Activated gamma-delta T cell treated with anti-CD3 and anti-CD28 coated beads, Interleukin-2, amount 50 U/mL, for 16 hours (primary cell): ENCODE results near the gene TMC2.
"Not testable (repeated sequence)": the region's sequence is repeated elsewhere in the genome, so short reads cannot be mapped to it uniquely, and the experiment has no call there.

Experiments
- DNase-seq: peaks from one replicate; pipeline ENCODE4 v3.0.0-alpha.2; 2020; ENCODE audit warnings: low read depth

Gene TMC2

DNA sequence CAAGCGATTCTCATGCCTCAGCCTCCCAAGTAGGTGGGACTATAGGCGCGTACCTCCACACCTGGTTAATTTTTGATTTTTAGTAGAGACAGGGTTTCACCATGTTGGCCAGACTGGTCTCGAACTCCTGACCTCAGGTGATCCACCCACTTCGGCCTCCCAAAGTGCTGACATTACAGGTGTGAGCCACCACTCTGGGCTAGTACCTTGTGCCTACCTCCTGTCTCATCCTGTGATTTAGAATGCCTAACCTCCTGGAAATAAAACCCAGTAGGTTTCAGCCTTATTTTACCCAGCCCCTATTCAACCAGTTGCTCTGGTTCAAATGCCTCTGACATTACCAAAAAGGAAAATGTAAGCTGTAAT lies 10.2 kb upstream of the TMC2 start:
- DNase-seq: not testable (repeated sequence)

GRCh38 chr20:2527762-2528161 lies 8.6 kb upstream of the TMC2 start:
- no peak for DNase-seq

DNA sequence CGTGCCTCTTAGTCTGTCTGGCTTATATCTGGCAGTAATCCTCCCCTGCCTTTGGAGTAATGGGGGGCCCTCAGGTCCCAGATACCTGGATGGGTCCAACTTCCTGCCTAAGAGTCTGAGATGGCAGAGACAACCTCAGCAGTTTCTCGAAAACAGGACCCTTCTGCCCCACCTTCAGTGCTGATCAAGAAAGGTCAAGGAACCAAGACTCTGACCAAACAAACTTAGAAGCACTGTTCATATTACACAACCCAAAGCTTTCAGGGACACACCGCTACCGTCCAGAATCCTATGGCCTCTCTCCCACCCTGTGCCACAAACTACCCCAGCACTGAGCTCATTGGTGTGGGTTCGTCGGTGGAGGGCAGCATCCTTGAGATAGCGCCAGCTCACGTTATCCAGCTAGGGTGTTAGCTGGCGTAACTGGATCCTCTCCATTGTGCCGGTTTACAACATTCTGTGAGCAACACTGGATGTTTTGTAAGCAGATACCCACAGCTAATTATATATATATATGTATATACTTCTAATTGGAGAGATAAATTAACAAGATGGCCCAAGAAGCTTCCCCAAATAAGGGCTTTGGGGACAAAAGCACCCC lies 7.6 kb upstream of the TMC2 start:
- no peak for DNase-seq

- no peak for DNase-seq
Measured at GRCh38 chr20:2533118-2533517, 3.3 kb upstream of the TMC2 start.

- DNase-seq: no peak
Measured at GRCh38 chr20:2535711-2536559, 438 bp upstream of the TMC2 start.

DNA sequence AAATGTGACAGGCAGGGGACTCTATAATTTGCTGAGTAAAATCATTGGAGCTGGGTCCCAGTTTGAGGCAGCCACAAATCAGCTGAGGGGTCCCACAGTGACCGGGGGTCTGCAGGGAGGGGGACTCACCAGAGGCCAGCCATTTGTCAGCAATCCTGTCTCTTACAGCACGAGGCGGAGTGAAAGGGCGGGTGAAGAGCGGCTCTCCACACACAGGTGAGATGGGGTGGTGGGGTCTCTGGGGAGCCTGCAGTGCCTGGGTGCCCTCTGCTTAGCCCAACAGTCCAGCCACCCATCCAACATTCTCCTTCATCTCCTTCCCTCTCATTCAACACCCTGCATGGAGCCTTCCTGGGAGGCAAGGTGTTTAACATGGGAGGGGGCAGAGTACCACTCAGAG lies 728 bp downstream of the TMC2 start:
- no peak for DNase-seq

DNA sequence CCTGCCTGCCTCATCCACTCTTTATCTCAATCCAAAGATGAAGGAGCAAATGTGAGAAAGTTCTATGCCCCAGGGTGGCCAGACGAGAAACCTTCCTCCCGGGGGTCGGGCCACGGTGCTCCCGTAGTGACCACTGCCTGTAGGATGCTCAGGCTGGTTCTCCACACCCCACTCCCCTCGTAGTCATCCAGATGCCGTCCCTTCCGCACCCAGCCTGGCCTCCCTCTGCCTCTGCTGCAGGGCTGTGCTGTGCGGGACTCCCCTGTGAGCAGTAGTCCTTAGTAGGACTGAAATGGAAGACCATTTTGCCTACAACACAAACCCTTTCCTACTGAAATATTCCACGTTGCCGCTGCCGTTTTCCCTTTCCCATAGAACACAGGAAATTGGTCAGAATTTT lies 2.0 kb downstream of the TMC2 start:
- no peak for DNase-seq

- DNase-seq: no peak
Measured at GRCh38 chr20:2538931-2539720, 2.8 kb downstream of the TMC2 start.

- DNase-seq: no peak
Measured at GRCh38 chr20:2541940-2542339, 5.6 kb downstream of the TMC2 start.

GRCh38 chr20:2542361-2542760 lies 6.0 kb downstream of the TMC2 start:
- DNase-seq: no peak

DNA sequence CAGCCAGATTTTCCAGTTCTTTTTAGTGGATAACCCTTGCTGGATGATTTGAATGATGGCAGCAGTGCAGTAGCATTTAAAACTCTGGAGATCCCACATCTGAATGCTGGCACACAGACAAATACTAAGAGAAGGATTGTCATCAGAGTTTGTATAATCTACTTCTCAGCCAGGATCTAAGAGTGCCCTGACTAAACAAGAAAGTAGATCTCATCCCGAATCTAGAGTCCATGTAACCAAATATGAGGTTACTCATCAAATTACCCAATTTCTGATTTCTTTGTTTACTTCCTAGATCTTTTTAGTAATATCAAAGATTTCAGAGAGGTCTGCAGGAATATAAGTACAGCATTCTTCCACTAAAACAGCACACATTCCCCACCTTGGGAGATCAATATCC lies 7.8 kb downstream of the TMC2 start:
- DNase-seq: no peak

- DNase-seq: no peak
Measured at GRCh38 chr20:2545594-2545993, 9.2 kb downstream of the TMC2 start.

GRCh38 chr20:2557873-2558580 lies 21.7 kb downstream of the TMC2 start:
- no peak for DNase-seq

GRCh38 chr20:2558581-2559278 lies 22.4 kb downstream of the TMC2 start:
- DNase-seq: no peak

DNA sequence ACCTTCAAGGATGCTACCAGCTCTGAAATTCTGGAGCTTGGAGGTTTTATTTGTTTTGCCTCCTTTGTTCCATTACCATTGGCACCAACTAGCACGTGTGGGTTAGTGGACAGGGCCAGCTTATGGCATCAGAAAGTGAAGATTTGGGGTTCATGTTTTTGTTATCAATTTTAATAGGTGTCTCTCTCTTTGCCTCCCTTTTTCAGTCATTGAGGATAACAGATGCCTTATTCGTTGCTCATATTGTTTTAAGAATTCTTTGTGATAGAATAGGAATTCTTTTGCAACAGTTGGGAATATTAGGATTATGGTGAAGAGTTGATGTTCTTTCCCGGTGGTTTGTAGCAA lies 22.9 kb downstream of the TMC2 start:
- no peak for DNase-seq

DNA sequence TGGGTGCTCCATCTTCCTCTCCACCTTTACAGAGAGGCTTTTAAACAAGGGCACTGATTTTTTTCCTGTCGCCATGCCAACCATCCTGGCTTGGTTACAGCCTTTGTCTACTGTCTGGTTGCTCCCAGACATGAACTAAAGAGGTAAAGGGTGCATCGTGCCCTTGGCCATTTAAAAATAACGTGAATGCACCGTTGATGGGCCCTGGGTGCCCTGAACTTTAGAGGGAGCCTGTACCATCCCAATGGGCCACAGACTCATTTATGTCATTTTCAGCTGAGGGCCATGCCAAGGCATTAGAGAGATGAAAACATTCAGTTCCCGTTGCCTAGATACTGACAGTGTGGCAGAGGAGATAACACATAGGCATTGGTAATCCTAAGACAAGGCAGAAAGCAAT lies 23.3 kb downstream of the TMC2 start:
- DNase-seq: no peak

DNA sequence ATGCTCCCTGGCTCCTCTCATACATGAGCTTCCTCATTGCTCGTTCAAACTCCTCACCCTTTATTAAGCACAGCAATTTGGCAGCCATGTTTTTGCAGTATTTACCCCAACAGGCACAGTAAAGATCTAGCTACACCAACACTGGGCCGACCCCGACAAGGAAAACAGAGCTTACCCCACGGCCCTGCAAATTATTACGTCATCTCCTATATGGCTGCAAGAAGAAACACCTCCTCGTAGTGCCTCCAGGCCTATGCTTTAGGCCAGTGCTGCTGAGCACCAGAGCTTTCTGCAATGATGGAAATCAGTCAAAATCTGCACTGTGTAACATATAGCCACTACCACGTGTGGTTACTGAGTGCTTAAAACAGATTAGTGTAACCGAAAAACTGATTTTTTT lies 26.7 kb downstream of the TMC2 start:
- no peak for DNase-seq

- DNase-seq: no peak
Measured at GRCh38 chr20:2564406-2564805, 28.0 kb downstream of the TMC2 start.

- no peak for DNase-seq
Measured at GRCh38 chr20:2575682-2576081, 39.3 kb downstream of the TMC2 start.

DNA sequence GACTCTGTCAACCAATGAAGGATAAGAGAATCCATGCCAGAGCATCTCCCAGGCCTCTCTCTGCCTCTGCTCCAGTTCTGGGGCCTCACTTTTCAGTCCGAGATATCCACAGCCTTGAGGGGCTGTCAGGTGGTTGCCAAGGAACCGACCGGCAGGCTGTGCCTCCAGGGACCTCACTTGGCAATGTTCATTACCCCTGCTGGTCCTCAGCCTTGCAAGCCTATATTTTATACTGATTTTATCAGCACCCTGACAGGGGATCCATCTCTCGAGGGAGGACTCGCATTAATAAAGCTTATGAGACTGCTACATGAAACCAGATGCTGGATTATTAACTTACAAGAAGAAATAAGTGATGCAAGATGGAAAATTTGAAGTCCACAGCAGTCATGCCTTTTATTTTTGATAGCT lies 39.9 kb downstream of the TMC2 start:
- DNase-seq: no peak

DNA sequence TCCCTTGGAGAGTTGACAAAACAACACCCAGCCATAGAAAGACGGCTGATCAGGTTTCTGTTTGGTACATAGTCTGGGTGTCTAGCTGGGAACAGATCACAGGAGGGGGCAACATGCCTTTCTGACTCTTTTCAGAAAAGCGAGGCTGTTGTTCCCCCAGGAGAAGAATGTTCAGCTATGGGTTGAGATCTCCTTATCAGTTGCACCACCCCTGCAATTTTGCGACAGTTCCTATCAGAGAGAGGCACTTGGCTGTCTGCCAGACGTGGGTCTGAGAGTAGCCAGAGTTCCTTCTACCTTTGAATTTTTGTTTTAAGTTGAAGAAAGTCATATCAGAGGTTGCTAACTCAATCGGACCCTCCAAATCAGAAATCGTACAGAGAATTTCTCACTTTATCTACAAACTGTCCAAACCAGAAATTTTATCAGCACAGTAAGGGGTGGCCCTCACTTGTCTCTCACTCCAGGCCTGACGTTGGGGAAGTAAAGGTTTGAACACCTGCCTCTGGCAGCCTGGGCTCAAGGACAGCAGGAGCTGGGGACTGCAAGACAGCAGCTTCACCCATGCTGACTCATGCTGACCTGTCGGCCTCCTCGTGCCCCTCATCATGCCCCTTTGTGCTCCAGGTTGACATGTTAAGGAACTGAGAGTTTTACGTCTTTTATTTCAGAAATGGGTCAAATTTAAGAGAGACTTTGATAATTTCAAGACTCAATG lies 42.3 kb downstream of the TMC2 start:
- no peak for DNase-seq
